Endothelial cell of umbilical vein (primary cell): Measurements from ENCODE around the gene POLR3G. TPM values are rescaled to one million over a fixed set of nuclear protein-coding genes. Genes with fewer than 3 reads are reported as not detected.

ENCODE experiments used
- BruUV-seq: library from RNA; stranded (reverse); fragments of 400-500 nt; replicated peaks from 2 replicates; lab custom pipeline; 2021; lab: Mats Ljungman, UMichigan
- CTCF ChIA-PET: fragments of 300-600, 350-600 bp; sonication (Branson Sonifier 250); formaldehyde crosslinking; loops from one replicate; lab custom pipeline; 2021; ENCODE audit warnings: antibody characterized with exemption, inconsistent platforms; lab: Charles Lee
- POLR2A ChIA-PET: fragments of 300-600, 350-600 bp; sonication (Branson Sonifier 250); formaldehyde crosslinking; loops from one replicate; lab custom pipeline; 2021; ENCODE audit warnings: antibody characterized with exemption, inconsistent platforms; lab: Charles Lee
- DNase-seq: peaks from one replicate; pipeline ENCODE4 v3.0.0-alpha.2; 2011; ENCODE audit warnings: low read depth, low spot score
- FAIRE-seq: peaks from 2 replicates; lab custom pipeline; 2011; peaks lifted over from hg19 to GRCh38; lab: Jason Lieb, UNC
- H2AFZ ChIP-seq: 2 replicates; pipeline ENCODE4 v1.6.0; 2012; ENCODE audit warnings: low read depth, low read length, control low read depth, inconsistent platforms
- H3K27ac ChIP-seq: 2 replicates; pipeline ENCODE4 v1.5.1; 2011; ENCODE audit warnings: low read depth, mild to moderate bottlenecking, control low read depth, low read length, moderate library complexity; ENCODE audit not compliant: insufficient read depth
- H3K27me3 ChIP-seq, 2 experiments: 2 replicates each; pipeline versions ENCODE4 v1.6.0 to v1.6.1; 2011; ENCODE audit warnings: low read length in 2 of 2, mixed read lengths in 1 of 2; ENCODE audit not compliant: control insufficient read depth in 2 of 2, insufficient read depth in 2 of 2
- H3K36me3 ChIP-seq, 2 experiments: 2 replicates in 1 of 2; 3 replicates in 1 of 2; pipeline ENCODE4 v1.5.1; 2011; ENCODE audit warnings: low read length in 2 of 2, mild to moderate bottlenecking in 1 of 2, moderate library complexity in 1 of 2; ENCODE audit not compliant: control insufficient read depth in 2 of 2, insufficient read depth in 2 of 2; ENCODE audit errors: extremely low read depth in 1 of 2
- H3K4me1 ChIP-seq: 3 replicates; pipeline ENCODE4 v1.5.1; 2011; ENCODE audit warnings: mild to moderate bottlenecking, low read length; ENCODE audit not compliant: control insufficient read depth, insufficient read depth; ENCODE audit errors: extremely low read depth
- H3K4me2 ChIP-seq: 2 replicates; pipeline ENCODE4 v1.6.1; 2011; ENCODE audit warnings: low read length, control low read depth, mixed read lengths; ENCODE audit not compliant: insufficient read depth
- H3K4me3 ChIP-seq, 3 experiments: fragments of 200-600 bp in 1 of 3; sonication (generic), shearing (Covaris generic) in 1 of 3; replicated peaks in 1 of 3; 2 replicates each; pipeline ENCODE4 v1.5.1; 2011 to 2016; ENCODE audit warnings: control low read depth in 3 of 3, low read length in 3 of 3, mild to moderate bottlenecking in 2 of 3, inconsistent platforms in 1 of 3, low read depth in 1 of 3, moderate library complexity in 1 of 3; ENCODE audit not compliant: insufficient read depth in 1 of 3
- H3K79me2 ChIP-seq: 2 replicates; pipeline ENCODE4 v1.6.0; 2012; ENCODE audit warnings: low read length, inconsistent platforms; ENCODE audit not compliant: control insufficient read depth, insufficient read depth
- H3K9ac ChIP-seq: replicated peaks from 2 replicates; pipeline ENCODE3; 2011; ENCODE audit warnings: low read length, control low read depth; ENCODE audit not compliant: insufficient read depth; ENCODE audit errors: extremely low read depth
- H3K9me1 ChIP-seq: replicated peaks from 3 replicates; pipeline ENCODE4 v1.6.0; 2011; ENCODE audit warnings: mild to moderate bottlenecking, low read length; ENCODE audit not compliant: control insufficient read depth, insufficient read depth; ENCODE audit errors: extremely low read depth
- H3K9me3 ChIP-seq: replicated peaks from 2 replicates; pipeline ENCODE4 v1.5.1; 2012; ENCODE audit warnings: low read length, inconsistent platforms; ENCODE audit not compliant: control insufficient read depth, insufficient read depth
- H4K20me1 ChIP-seq: replicated peaks from 2 replicates; pipeline ENCODE3; 2011; ENCODE audit warnings: mild to moderate bottlenecking, low read length; ENCODE audit not compliant: control insufficient read depth, insufficient read depth; ENCODE audit errors: extremely low read depth
- EZH2 ChIP-seq: IDR thresholded peaks from 2 replicates; pipeline ENCODE4 v1.6.1; 2012; ENCODE audit warnings: borderline replicate concordance, low read depth, mild to moderate bottlenecking, moderate library complexity, low read length, inconsistent platforms; ENCODE audit not compliant: severe bottlenecking
- FOS ChIP-seq: IDR thresholded peaks from 2 replicates; pipeline ENCODE4 v1.6.1; 2011; ENCODE audit warnings: mild to moderate bottlenecking, low read length, moderate library complexity, borderline replicate concordance; ENCODE audit not compliant: insufficient read depth
- GATA2 ChIP-seq: IDR thresholded peaks from 2 replicates; pipeline ENCODE4 v1.7.0; 2011; ENCODE audit warnings: low read depth, mild to moderate bottlenecking, moderate library complexity, mixed read lengths, low read length; ENCODE audit not compliant: insufficient read length, insufficient read depth
- JUN ChIP-seq: IDR thresholded peaks from 2 replicates; pipeline ENCODE4 v1.6.1; 2011; ENCODE audit warnings: borderline replicate concordance, low read depth; ENCODE audit not compliant: insufficient read length, insufficient read depth
- MYC ChIP-seq: IDR thresholded peaks from one replicate; pipeline ENCODE4 v1.6.1; 2011; ENCODE audit warnings: mild to moderate bottlenecking, low read depth, low read length
- POLR2A ChIP-seq: IDR thresholded peaks from 2 replicates; pipeline ENCODE4 v1.6.1; 2012; ENCODE audit warnings: low read depth, mild to moderate bottlenecking, control low read depth, low read length
- POLR2AphosphoS5 ChIP-seq: IDR thresholded peaks from 2 replicates; pipeline ENCODE4 v1.6.1; 2012; ENCODE audit warnings: low read depth, mild to moderate bottlenecking, control low read depth, low read length, moderate library complexity; ENCODE audit not compliant: insufficient read depth
- dilution Hi-C: fragments of 300-500 bp; cut with MboI; formaldehyde crosslinking; loops from one replicate; pipeline ENCODE4 v1.15.0; 2019; ENCODE audit warnings: low sequenced_read_pairs; ENCODE audit not compliant: extremely low pct_ligation_motif_present
- intact Hi-C: fragments of 100-400 bp; cut with micrococcal nuclease; formaldehyde crosslinking; loops from one replicate; pipeline ENCODE4 v1.10.0; 2022
- polyA plus RNA-seq, 4 experiments: library from polyadenylated mRNA; depleted of rRNA in 3 of 4; stranded (reverse) in 3 of 4; unstranded in 1 of 4; fragments of >200 nt; gene quantifications; 2 replicates each; pipeline versions ENCODE4 v1.2.1 to v1.2.3, GENCODE V29; 2011 to 2012; ENCODE audit warnings: missing spikeins in 1 of 4
- total RNA-seq: library from RNA; stranded (reverse); gene quantifications from 2 replicates; pipeline ENCODE4 v1.2.3, GENCODE V29; 2021
- TF ChIP-seq, protein P1 (sequence below), 2 donors: IDR thresholded peaks; 1 replicate in 1 of 2; 2 replicates in 1 of 2; pipeline ENCODE4 v1.5.1; 2011; ENCODE audit warnings: low read length in 2 of 2, mild to moderate bottlenecking in 2 of 2, moderate library complexity in 2 of 2, control low read depth in 1 of 2, inconsistent platforms in 1 of 2, low read depth in 1 of 2; ENCODE audit not compliant: insufficient read depth in 1 of 2; ENCODE audit errors: extremely low read depth in 1 of 2
- TF ChIP-seq, protein P2 (sequence below): IDR thresholded peaks from 2 replicates; pipeline ENCODE4 v1.6.1; 2011; ENCODE audit not compliant: insufficient read depth, insufficient read length

Gene POLR3G
- total and polyA plus RNA-seq, 2 donors (not counting 3 experiments of a cell fraction or from before 2014, with no cell fraction given), result 15.0 to 15.7 TPM

DNA sequence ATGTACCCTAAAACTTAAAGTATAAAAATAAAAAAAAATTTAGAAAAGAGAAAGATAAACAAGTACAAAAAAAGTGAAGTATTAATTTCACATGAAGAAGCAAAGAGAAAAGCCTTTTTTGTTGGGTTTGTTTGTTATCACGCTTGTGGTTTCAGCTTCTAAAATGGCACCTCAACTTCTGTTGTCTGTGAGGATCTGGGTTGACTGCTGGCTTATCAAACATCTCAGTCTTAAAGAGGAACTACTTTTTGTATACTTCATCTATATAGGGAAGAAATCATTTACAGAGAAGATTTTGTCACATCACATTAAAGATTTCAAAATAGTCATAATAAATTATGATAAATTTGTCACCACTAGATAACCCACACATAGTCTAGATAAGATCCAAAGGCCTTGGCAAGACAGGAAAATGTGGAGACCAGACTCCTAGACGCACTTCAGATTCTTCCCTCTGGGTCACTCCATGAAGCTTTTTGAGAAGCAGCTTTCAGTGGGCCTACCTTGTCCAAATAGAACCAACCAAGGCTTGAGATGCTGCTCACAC is 75.1 kb downstream of the POLR3G start:
- Histone ChIP-seq H3K9me3 (no peaks in the 10 kb centered on the region), H3K4me2 (no peak overlapping the region), H3K27ac (no peak overlapping the region), H2AFZ (no peak overlapping the region), H3K4me1 (no peaks in the 10 kb centered on the region), H3K4me3 (no peak overlapping the region), H3K9me1 (no peaks in the 10 kb centered on the region), H4K20me1 (no peaks in the 10 kb centered on the region), H3K9ac (no peak overlapping the region), H3K36me3 (no peaks in the 10 kb centered on the region), H3K27me3 (peaks cover 18 to 27% of the 10 kb centered on the region in 2 experiments), H3K79me2 (no peaks in the 10 kb centered on the region)
- BruUV-seq, result no TSS peak
- TF ChIP-seq, protein P1, sequence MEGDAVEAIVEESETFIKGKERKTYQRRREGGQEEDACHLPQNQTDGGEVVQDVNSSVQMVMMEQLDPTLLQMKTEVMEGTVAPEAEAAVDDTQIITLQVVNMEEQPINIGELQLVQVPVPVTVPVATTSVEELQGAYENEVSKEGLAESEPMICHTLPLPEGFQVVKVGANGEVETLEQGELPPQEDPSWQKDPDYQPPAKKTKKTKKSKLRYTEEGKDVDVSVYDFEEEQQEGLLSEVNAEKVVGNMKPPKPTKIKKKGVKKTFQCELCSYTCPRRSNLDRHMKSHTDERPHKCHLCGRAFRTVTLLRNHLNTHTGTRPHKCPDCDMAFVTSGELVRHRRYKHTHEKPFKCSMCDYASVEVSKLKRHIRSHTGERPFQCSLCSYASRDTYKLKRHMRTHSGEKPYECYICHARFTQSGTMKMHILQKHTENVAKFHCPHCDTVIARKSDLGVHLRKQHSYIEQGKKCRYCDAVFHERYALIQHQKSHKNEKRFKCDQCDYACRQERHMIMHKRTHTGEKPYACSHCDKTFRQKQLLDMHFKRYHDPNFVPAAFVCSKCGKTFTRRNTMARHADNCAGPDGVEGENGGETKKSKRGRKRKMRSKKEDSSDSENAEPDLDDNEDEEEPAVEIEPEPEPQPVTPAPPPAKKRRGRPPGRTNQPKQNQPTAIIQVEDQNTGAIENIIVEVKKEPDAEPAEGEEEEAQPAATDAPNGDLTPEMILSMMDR (IDR thresholded peaks at IDR 0.05; ENCODE audit: extremely low read depth in 1 of 2, insufficient read depth in 1 of 2, low read depth in 1 of 2, low read length in 2 of 2), result no peak
- TF ChIP-seq GATA2 (no peak), POLR2AphosphoS5 (no peak), EZH2 (no peak), JUN (no peak), POLR2A (no peak), FOS (no peak), MYC (no peak)
- TF ChIP-seq, protein P2, sequence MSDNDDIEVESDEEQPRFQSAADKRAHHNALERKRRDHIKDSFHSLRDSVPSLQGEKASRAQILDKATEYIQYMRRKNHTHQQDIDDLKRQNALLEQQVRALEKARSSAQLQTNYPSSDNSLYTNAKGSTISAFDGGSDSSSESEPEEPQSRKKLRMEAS, result no peak
- ChIA-PET CTCF (no interaction called here), POLR2A (no interaction called here)
- no peak for DNase-seq
- dilution Hi-C loops, result no loop called here
- intact Hi-C loops, result no loop called here
- FAIRE-seq, result no peak
